ENCODE measurements around the gene FBLN7.

FBLN7 gene

DNA sequence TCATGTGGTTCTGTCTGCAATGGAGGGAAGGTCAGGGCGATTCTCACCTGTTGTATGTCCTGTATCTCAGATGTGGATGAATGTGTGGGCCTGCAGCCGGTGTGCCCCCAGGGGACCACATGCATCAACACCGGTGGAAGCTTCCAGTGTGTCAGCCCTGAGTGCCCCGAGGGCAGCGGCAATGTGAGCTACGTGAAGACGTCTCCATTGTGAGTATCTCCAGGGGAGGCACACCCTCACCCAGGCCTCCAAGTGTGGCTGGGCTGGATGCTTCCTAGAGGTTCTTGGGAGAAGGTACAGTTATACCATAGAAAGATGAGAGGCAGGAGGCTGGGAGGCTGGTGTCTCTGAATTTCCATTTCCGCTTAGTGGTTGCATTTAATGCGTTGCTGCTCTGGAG is 46.9 kb downstream of the FBLN7 start:
- no peak for DNase-seq (ENCODE audit: low read depth in 1 of 2, low spot score in 1 of 2)
- TF ChIP-seq JUND (IDR thresholded peaks at IDR 0.05; ENCODE audit: low read depth) = no peak
- in situ Hi-C loops (cut with HindIII; ENCODE audit: low pct_unique_long_range_greater_than_20kb, low sequenced_read_pairs) = no loop called here

- no peak for DNase-seq (ENCODE audit: low read depth in 1 of 2, low spot score in 1 of 2)
- TF ChIP-seq JUND (IDR thresholded peaks at IDR 0.05; ENCODE audit: low read depth) = no peak
- in situ Hi-C loops (cut with HindIII; ENCODE audit: low pct_unique_long_range_greater_than_20kb, low sequenced_read_pairs) = no loop called here
Observed at GRCh38 chr2:112187046-112187715, 49.0 kb downstream of the FBLN7 start.

DNA sequence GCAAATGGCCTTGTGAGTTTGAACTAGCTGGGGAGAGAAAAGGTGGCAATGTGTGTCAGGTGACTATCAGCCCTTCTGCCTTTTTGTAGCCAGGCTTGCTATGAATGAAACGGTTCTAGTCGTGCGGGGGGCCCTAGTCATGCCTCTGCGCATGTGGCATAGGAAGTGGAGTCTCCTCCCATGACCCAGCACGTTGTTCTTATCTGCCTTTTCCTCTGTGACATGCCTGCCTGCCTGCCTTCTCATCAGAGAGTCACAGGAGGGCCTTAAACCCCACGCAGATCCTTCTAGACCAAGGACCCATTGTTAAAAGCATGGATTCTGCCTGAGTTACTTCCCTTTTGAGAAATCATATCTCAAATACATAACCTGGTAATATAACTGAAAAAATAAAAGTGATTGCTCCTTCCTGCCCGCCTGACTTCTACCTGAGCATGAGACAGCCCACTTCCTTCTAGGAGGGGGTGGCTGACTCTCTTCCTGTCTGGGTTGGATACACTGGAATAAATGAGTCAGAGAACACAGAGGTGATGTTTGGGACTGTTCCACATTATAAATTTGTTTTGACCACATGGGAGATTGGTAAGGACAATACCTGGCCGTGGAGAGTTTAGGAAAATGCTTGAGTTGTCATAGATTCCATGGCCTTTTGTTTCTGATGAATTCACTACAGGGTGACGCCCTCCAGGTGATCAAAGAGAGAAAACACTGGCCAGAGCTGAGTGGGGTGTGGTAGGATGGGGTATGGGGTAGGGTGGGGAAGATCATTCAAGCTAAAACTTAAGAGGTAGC is 49.8 kb downstream of the FBLN7 start:
- TF ChIP-seq JUND (IDR thresholded peaks at IDR 0.05; ENCODE audit: low read depth) = no peak
- in situ Hi-C loops (cut with HindIII; ENCODE audit: low pct_unique_long_range_greater_than_20kb, low sequenced_read_pairs) = no loop called here
- DNase-seq (ENCODE audit: low read depth in 1 of 2, low spot score in 1 of 2) = no peak

GRCh38 chr2:112189001-112189556 is 50.9 kb downstream of the FBLN7 start:
- in situ Hi-C loops (cut with HindIII; ENCODE audit: low pct_unique_long_range_greater_than_20kb, low sequenced_read_pairs) = no loop called here
- DNase-seq (ENCODE audit: low read depth in 1 of 2, low spot score in 1 of 2) = no peak
- no peak for TF ChIP-seq JUND (IDR thresholded peaks at IDR 0.05; ENCODE audit: low read depth)

- DNase-seq (ENCODE audit: low read depth in 1 of 2, low spot score in 1 of 2) = no peak
- in situ Hi-C loops (cut with HindIII; ENCODE audit: low pct_unique_long_range_greater_than_20kb, low sequenced_read_pairs) = no loop called here
- no peak for TF ChIP-seq JUND (IDR thresholded peaks at IDR 0.05; ENCODE audit: low read depth)
Observed at GRCh38 chr2:112194028-112194427, 55.8 kb downstream of the FBLN7 start.

- no peak for TF ChIP-seq JUND (IDR thresholded peaks at IDR 0.05; ENCODE audit: low read depth)
- in situ Hi-C loops (cut with HindIII; ENCODE audit: low pct_unique_long_range_greater_than_20kb, low sequenced_read_pairs) = no loop called here
- no peak for DNase-seq (ENCODE audit: low read depth in 1 of 2, low spot score in 1 of 2)
Observed at GRCh38 chr2:112194482-112194881, 56.3 kb downstream of the FBLN7 start.

- DNase-seq (ENCODE audit: low read depth in 1 of 2, low spot score in 1 of 2) = peak in 1 of 2 experiments; percentile 10
- no peak for TF ChIP-seq JUND (IDR thresholded peaks at IDR 0.05; ENCODE audit: low read depth)
- in situ Hi-C loops (cut with HindIII; ENCODE audit: low pct_unique_long_range_greater_than_20kb, low sequenced_read_pairs) = no loop called here
Observed at GRCh38 chr2:112195167-112195766, 57.1 kb downstream of the FBLN7 start.

DNA sequence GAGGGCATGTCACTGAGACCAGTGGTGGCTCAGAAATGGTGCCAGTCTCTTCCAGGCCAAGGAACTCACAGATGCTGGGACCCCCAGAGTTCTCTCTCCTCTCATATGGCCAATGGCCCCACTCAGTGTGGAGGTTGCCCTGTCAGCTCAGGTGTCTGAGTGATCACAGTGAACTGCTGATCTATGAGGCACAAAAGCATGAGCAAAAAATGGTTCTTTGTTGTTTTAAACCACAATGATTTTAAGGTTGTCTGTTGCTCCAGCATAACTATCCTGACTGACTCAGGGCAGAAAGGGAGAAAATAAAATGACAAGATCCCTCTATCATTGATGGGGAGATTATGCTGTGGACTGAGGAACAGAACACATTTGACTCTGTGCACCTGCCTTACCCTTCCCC is 57.8 kb downstream of the FBLN7 start:
- no peak for TF ChIP-seq JUND (IDR thresholded peaks at IDR 0.05; ENCODE audit: low read depth)
- in situ Hi-C loops (cut with HindIII; ENCODE audit: low pct_unique_long_range_greater_than_20kb, low sequenced_read_pairs) = no loop called here
- DNase-seq (ENCODE audit: low read depth in 1 of 2, low spot score in 1 of 2) = no peak

DNA sequence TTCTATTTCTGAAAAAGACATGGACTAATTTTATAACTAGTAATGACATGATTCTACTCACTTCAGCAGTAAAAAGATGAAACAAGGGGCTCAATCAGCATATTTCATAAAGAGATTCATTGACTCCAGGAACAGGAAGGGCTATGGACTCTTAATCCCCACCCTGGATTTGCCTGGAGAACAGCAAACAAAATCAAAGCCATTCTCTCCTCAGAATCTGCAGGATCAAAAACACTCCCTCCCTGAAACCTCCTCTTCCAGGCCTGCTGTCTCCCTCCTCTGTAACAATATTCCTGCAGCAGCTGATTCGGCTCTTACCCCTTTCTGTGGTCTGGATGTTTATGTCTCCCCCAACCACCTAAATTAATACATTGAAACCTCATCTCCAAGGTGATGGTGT is 59.7 kb downstream of the FBLN7 start:
- DNase-seq (ENCODE audit: low read depth in 1 of 2, low spot score in 1 of 2) = no peak
- in situ Hi-C loops (cut with HindIII; ENCODE audit: low pct_unique_long_range_greater_than_20kb, low sequenced_read_pairs) = no loop called here
- no peak for TF ChIP-seq JUND (IDR thresholded peaks at IDR 0.05; ENCODE audit: low read depth)

GRCh38 chr2:112198780-112199179 is 60.6 kb downstream of the FBLN7 start:
- DNase-seq (ENCODE audit: low read depth in 1 of 2, low spot score in 1 of 2) = no peak
- TF ChIP-seq JUND (IDR thresholded peaks at IDR 0.05; ENCODE audit: low read depth) = no peak
- in situ Hi-C loops (cut with HindIII; ENCODE audit: low pct_unique_long_range_greater_than_20kb, low sequenced_read_pairs) = no loop called here

DNA sequence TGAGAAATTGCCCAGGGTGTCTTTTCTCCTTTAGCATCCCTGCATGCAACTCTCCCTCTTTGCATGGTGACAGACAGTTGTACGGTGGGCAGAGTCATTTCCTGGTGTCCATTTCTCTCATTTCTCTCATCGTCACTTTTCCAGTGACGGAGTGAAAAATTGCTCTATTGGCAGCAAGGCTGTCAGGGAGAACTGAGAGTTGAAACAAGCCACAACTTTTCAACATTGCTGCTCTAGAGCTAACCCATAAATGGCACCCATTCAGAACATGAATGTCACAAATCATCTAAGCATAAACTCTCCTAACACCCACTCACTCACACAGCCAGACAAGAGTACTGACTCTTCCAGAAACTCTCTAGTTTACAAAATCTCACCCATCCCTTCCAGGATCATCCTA is 61.0 kb downstream of the FBLN7 start:
- TF ChIP-seq JUND (IDR thresholded peaks at IDR 0.05; ENCODE audit: low read depth) = no peak
- in situ Hi-C loops (cut with HindIII; ENCODE audit: low pct_unique_long_range_greater_than_20kb, low sequenced_read_pairs) = no loop called here

GRCh38 chr2:112201696-112202430 is 63.7 kb downstream of the FBLN7 start:
- TF ChIP-seq JUND (IDR thresholded peaks at IDR 0.05; ENCODE audit: low read depth) = no peak
- in situ Hi-C loops (cut with HindIII; ENCODE audit: low pct_unique_long_range_greater_than_20kb, low sequenced_read_pairs) = no loop called here
- no peak for DNase-seq (ENCODE audit: low read depth in 1 of 2, low spot score in 1 of 2)

More for the DNA sequence above, 61.0 kb downstream of the FBLN7 start:
- no peak for DNase-seq (ENCODE audit: low read depth in 1 of 2, low spot score in 1 of 2)
